Astrocyte (in vitro differentiated cells and primary cell): ENCODE results near the gene MYO7B.

Source experiments
- CTCF ChIP-seq: IDR thresholded peaks from 2 replicates; pipeline ENCODE4 v1.5.1; 2011; ENCODE audit warnings: low read depth, mild to moderate bottlenecking, inconsistent platforms, low read length, moderate library complexity; ENCODE audit not compliant: insufficient read depth
- EZH2 ChIP-seq: IDR thresholded peaks from 2 replicates; pipeline ENCODE4 v1.6.1; 2012; ENCODE audit warnings: mild to moderate bottlenecking, low read length, inconsistent platforms; ENCODE audit not compliant: insufficient read depth

- no peak for TF ChIP-seq CTCF
- TF ChIP-seq EZH2: no peak
These were observed 21.4 kb upstream of the MYO7B start for GRCh38 chr2:127514076-127514475.
